A549 treated with DMSO at 1 μM for 4 hours (cell line): ENCODE results near the gene CC2D2B. TPM values are rescaled to one million over a fixed set of nuclear protein-coding genes. Genes with fewer than 3 reads are reported as not detected.

ENCODE experiments used
- total RNA-seq: library from RNA; stranded (reverse); fragments of 200-300 nt; extraction: Qiagen RNA extraction; gene quantifications from 5 replicates; pipeline ENCODE4 v1.2.3, GENCODE V29; 2022; ENCODE audit warnings: low read depth

Gene CC2D2B, protein sequence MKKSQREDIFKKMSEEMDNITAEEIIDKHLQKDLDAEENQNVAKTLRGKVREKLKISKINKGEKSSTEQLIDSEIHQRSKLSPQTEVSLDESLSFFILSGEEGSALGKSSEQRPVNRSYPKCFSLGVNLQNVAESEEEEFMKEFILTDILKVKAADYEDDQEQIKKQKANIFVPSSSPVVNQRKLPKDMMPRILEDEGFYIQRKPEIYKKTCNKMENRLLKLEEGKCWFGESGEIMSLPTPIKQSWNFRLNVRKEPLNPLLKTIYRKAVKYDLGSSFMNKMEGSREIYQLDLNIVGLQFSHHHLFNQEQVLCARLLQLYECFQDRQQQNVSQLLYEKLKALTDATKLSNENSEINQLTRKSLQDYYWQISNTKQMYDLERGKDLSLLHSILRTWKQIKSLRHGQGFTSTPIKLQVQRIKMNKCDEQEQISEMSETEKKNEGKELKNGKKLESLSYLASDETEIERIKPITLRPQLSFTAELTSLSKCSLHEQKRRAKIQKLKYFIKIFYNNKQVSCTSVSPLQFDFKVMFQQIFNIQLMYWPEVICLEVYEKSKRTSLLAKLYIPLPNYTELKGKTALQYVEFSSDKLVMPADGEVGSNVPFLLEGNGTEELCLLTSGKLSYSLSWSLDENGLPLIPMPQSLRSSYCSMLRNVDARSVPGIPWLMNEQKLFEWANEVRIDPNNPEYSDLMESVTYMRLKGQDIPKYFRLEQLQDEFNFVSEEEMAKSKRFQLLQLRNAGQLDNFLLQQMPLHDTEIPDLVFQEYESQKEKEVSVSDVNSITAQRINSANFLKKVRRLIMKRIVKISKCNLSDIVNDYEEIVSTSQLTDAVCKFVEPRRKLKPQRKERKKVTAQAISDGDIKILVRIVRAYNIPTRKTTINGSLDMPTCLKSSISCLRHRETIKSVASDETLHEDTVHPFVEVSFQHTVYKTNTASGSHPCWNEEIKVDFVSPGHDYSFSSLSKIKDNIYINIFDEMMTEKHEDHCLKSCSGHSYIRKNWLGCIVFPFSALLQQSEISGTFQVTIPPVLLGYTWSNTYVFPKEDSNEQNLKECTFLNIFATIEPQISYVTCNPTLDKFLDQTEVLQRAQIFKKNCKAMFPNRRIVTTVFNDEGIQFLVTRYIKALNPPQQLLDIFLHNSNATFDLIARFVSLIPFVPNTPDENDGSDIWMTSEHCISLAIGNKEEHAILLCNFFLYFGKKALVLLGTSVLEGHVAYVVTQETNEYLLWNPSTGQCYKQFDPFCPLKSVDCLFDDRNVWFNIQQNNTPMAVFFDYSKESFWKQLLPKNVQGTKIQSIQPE (N-terminal part only)
- 0.15 to 0.34 TPM (median 0.22 TPM) in 3 of 5 replicates, not detected in the others for total RNA-seq

GRCh38 chr10:95907456-95908253, at the start of gene CC2D2B:
Gene CC2D2B (plus strand): TSS chr10:95907975. CDS start chr10:95911324, 3,349 bp downstream.

GRCh38 chr10:96043033-96043892, 135.5 kb downstream of the CC2D2B start, which contains the start of gene CCNJ:
Gene CCNJ (plus strand): TSS chr10:96043583. CDS start chr10:96044394, 811 bp downstream.

Other genes starting within 250 kb of the CC2D2B start
- gene TCTN3, start 214.0 kb upstream of the CC2D2B start, total RNA-seq, result 39.8 to 49.4 TPM (median 47.0 TPM) in 5 replicates
- gene ENTPD1, start 151.8 kb upstream of the CC2D2B start, total RNA-seq, result 0.02 to 0.05 TPM (median 0.05 TPM) in 4 of 5 replicates, not detected in the other
- gene CCNJ, start 135.6 kb downstream of the CC2D2B start, total RNA-seq, result 6.6 to 8.3 TPM (median 7.8 TPM) in 5 replicates
- gene ZNF518A, start 222.3 kb downstream of the CC2D2B start, total RNA-seq, result 5.5 to 9.6 TPM (median 8.5 TPM) in 5 replicates